ENCODE measurements around the gene SND1. TPM values are rescaled to one million over a fixed set of nuclear protein-coding genes. Genes with fewer than 3 reads are reported as not detected.

The SND1 gene
- total and polyA plus RNA-seq, 2 donors (not counting 1 experiment from before 2014, with no cell fraction given), result 44.4 to 165 TPM

- H3K27ac ChIP-seq (ENCODE audit: low read length in 2 of 2), result no peak overlapping the region
- Mint-ChIP-seq H3K4me3 (no peak overlapping the region), H3K27ac (no peak overlapping the region), H3K9me3 (ENCODE audit: insufficient read depth) (no peaks in the 10 kb centered on the region), H3K4me1 (peaks cover 44% of the 10 kb centered on the region), H3K27me3 (no peaks in the 10 kb centered on the region)
- peaks cover 33% of the 10 kb centered on the region for H4K20me1 ChIP-seq (ENCODE audit: control insufficient read depth, insufficient read depth, low read length, poor library complexity, severe bottlenecking)
- DNase-seq (no peak), ATAC-seq (ENCODE audit: low read depth) (no peak)
- no peak for TF ChIP-seq EZH2 (IDR thresholded peaks at IDR 0.05; ENCODE audit: borderline replicate concordance, insufficient read depth, low read depth, low read length, poor library complexity, severe bottlenecking)
- TF ChIP-seq CTCF (IDR thresholded peaks at IDR 0.05), result no peak
- no peaks in the 10 kb centered on the region for H3K9me3 ChIP-seq (ENCODE audit: control extremely low read depth in 1 of 3, control insufficient read depth in 2 of 3, insufficient read depth in 1 of 3, low read length in 2 of 3)
- 94% methylated on average over 3 of the region's 4 CpGs for WGBS (ENCODE audit: insufficient coverage)
- H3K4me3 ChIP-seq (ENCODE audit: control extremely low read depth in 1 of 5, extremely low read depth in 1 of 5, insufficient read depth in 1 of 5, low read depth in 2 of 5, low read length in 4 of 5), result no peak overlapping the region
- intact Hi-C loops (cut with micrococcal nuclease), result no loop called here
- no peaks in the 10 kb centered on the region for H3K36me3 ChIP-seq (replicated peaks in 1 of 2; ENCODE audit: control extremely low read depth in 1 of 2, control insufficient read depth in 1 of 2, extremely low read depth in 1 of 2, insufficient read depth in 2 of 2, low read length in 1 of 2)
- peaks cover 7 to 12% of the 10 kb centered on the region in 2 donors for H3K4me1 ChIP-seq (ENCODE audit: control insufficient read depth in 2 of 2, insufficient read depth in 2 of 2, low read length in 2 of 2)
- H3K4me2 ChIP-seq (replicated peaks; ENCODE audit: low read depth, low read length, poor library complexity, severe bottlenecking), result no peak overlapping the region
- ChIA-PET CTCF (interaction anchor here (1.3 kb wide), 1 partner anchor 42 kb away, joined by 3 read pairs; no protein-coding TSS in a partner anchor), POLR2A (no interaction called here)
- no peak overlapping the region for H2AFZ ChIP-seq (ENCODE audit: insufficient read depth, low read depth, low read length, poor library complexity, severe bottlenecking)
- peaks cover 67% of the 10 kb centered on the region for H3K79me2 ChIP-seq (ENCODE audit: control insufficient read depth, insufficient read depth, low read length)
- H3K9ac ChIP-seq (ENCODE audit: low read length), result no peak overlapping the region
- no peaks in the 10 kb centered on the region for H3K27me3 ChIP-seq (replicated peaks in 1 of 4; ENCODE audit: control extremely low read depth in 1 of 4, control insufficient read depth in 3 of 4, insufficient read depth in 4 of 4, low read length in 3 of 4)
These were observed 99.1 kb downstream of the SND1 start for GRCh38 chr7:127751062-127751461.

GRCh38 chr7:127751490-127752448, 99.8 kb downstream of the SND1 start:
- no peak overlapping the region for H3K9ac ChIP-seq (ENCODE audit: low read length)
- peaks cover 7 to 12% of the 10 kb centered on the region in 2 donors for H3K4me1 ChIP-seq (ENCODE audit: control insufficient read depth in 2 of 2, insufficient read depth in 2 of 2, low read length in 2 of 2)
- no peak for ATAC-seq (ENCODE audit: low read depth)

More at GRCh38 chr7:127751490-127752448, 99.8 kb downstream of the SND1 start:
- Histone ChIP-seq H3K27ac (ENCODE audit: low read length in 2 of 2) (no peak overlapping the region), H3K9me3 (ENCODE audit: control extremely low read depth in 1 of 3, control insufficient read depth in 2 of 3, insufficient read depth in 1 of 3, low read length in 2 of 3) (no peaks in the 10 kb centered on the region), H3K4me3 (ENCODE audit: control extremely low read depth in 1 of 5, extremely low read depth in 1 of 5, insufficient read depth in 1 of 5, low read depth in 2 of 5, low read length in 4 of 5) (no peak overlapping the region), H3K27me3 (replicated peaks in 1 of 4; ENCODE audit: control extremely low read depth in 1 of 4, control insufficient read depth in 3 of 4, insufficient read depth in 4 of 4, low read length in 3 of 4) (no peaks in the 10 kb centered on the region), H4K20me1 (ENCODE audit: control insufficient read depth, insufficient read depth, low read length, poor library complexity, severe bottlenecking) (peaks cover 27% of the 10 kb centered on the region), H3K36me3 (replicated peaks in 1 of 2; ENCODE audit: control extremely low read depth in 1 of 2, control insufficient read depth in 1 of 2, extremely low read depth in 1 of 2, insufficient read depth in 2 of 2, low read length in 1 of 2) (no peaks in the 10 kb centered on the region), H3K79me2 (ENCODE audit: control insufficient read depth, insufficient read depth, low read length) (peaks cover 64% of the 10 kb centered on the region), H3K4me2 (replicated peaks; ENCODE audit: low read depth, low read length, poor library complexity, severe bottlenecking) (no peak overlapping the region), H2AFZ (ENCODE audit: insufficient read depth, low read depth, low read length, poor library complexity, severe bottlenecking) (no peak overlapping the region)
- no peak for DNase-seq
- Mint-ChIP-seq H3K4me3 (no peak overlapping the region), H3K9me3 (ENCODE audit: insufficient read depth) (no peaks in the 10 kb centered on the region), H3K27me3 (no peaks in the 10 kb centered on the region), H3K27ac (no peak overlapping the region), H3K4me1 (peaks cover 46% of the 10 kb centered on the region)
- WGBS (ENCODE audit: insufficient coverage), result 96% methylated on average over 9 of the region's 12 CpGs
- no peak for TF ChIP-seq EZH2 (IDR thresholded peaks at IDR 0.05; ENCODE audit: borderline replicate concordance, insufficient read depth, low read depth, low read length, poor library complexity, severe bottlenecking)
- intact Hi-C loops (cut with micrococcal nuclease), result no loop called here
- CTCF ChIA-PET, result no interaction called here
- POLR2A ChIA-PET, result no interaction called here

Data from B cell (primary cell).